PC-3 (cell line): ENCODE measurements around the gene KIFC1. TPM values are rescaled to one million over a fixed set of nuclear protein-coding genes. Genes with fewer than 3 reads are reported as not detected.
"Not testable (repeated sequence)": the region's sequence is repeated elsewhere in the genome, so short reads cannot be mapped to it uniquely, and the experiment has no call there.

Experiments used
- ATAC-seq: fragments of 200-7000 bp; cut with Tn5 transposase; 2 replicates; pipeline ENCODE4 v1.9.1; 2020; ENCODE audit warnings: mild to moderate bottlenecking, moderate library complexity
- BruUV-seq: library from RNA; stranded (reverse); fragments of 400-500 nt; replicated peaks from 2 replicates; lab custom pipeline; 2021; lab: Mats Ljungman, UMichigan
- CTCF ChIA-PET: fragments of 300-600 bp; sonication (Branson Sonifier 250); formaldehyde crosslinking; loops from one replicate; lab custom pipeline; 2022; ENCODE audit warnings: antibody characterized with exemption; lab: Charles Lee
- POLR2A ChIA-PET: fragments of 300-600 bp; sonication (Branson Sonifier 250); formaldehyde crosslinking; loops from one replicate; lab custom pipeline; 2022; ENCODE audit warnings: antibody characterized with exemption; ENCODE audit not compliant: unreplicated experiment; lab: Charles Lee
- DNase-seq: peaks from one replicate; pipeline ENCODE4 v3.0.0-alpha.2; 2015
- H2AFZ ChIP-seq: fragments of 300-600 bp; sonication (generic); 2 replicates; pipeline ENCODE4 v1.6.0; 2016; ENCODE audit warnings: antibody characterized with exemption, low read length
- H3F3A ChIP-seq: fragments of 300-600 bp; sonication (generic); one replicate; pipeline ENCODE4 v1.6.0; 2017; ENCODE audit warnings: antibody characterized with exemption, low read length, control low read depth, mild to moderate bottlenecking; ENCODE audit not compliant: unreplicated experiment
- H3K27ac ChIP-seq: fragments of 300-600 bp; sonication (generic); 2 replicates; pipeline ENCODE4 v1.5.1; 2016; ENCODE audit warnings: mild to moderate bottlenecking, low read length
- H3K27me3 ChIP-seq: fragments of 300-600 bp; sonication (generic); 2 replicates; pipeline ENCODE4 v1.6.1; 2016; ENCODE audit warnings: low read length, mixed read lengths
- H3K36me3 ChIP-seq: fragments of 300-600 bp; sonication (generic); 2 replicates; pipeline ENCODE4 v1.6.1; 2016; ENCODE audit warnings: low read depth, mixed run types, low read length, mixed read lengths
- H3K4me1 ChIP-seq: fragments of 300-600 bp; sonication (generic); 2 replicates; pipeline ENCODE4 v1.5.1; 2016; ENCODE audit warnings: low read length; ENCODE audit not compliant: insufficient read depth
- H3K4me2 ChIP-seq: fragments of 300-600 bp; sonication (generic); 2 replicates; pipeline ENCODE4 v1.6.0; 2016; ENCODE audit warnings: low read length
- H3K4me3 ChIP-seq: fragments of 300-600 bp; sonication (generic); 2 replicates; pipeline ENCODE4 v1.5.1; 2016; ENCODE audit warnings: mild to moderate bottlenecking, low read length, mixed read lengths
- H3K79me2 ChIP-seq: fragments of 300-600 bp; sonication (generic); 2 replicates; pipeline ENCODE4 v1.6.1; 2017; ENCODE audit warnings: low read length, mixed read lengths
- H3K9ac ChIP-seq: fragments of 300-600 bp; sonication (generic); 2 replicates; pipeline ENCODE4 v1.6.0; 2016; ENCODE audit warnings: mild to moderate bottlenecking, low read length
- H3K9me2 ChIP-seq: fragments of 300-600 bp; sonication (generic); replicated peaks from 2 replicates; pipeline ENCODE4 v1.6.1; 2016; ENCODE audit warnings: mixed run types, low read length, mixed read lengths
- H3K9me3 ChIP-seq: fragments of 300-600 bp; sonication (generic); 2 replicates; pipeline ENCODE4 v1.6.1; 2016; ENCODE audit warnings: low read length, mixed read lengths
- H4K20me1 ChIP-seq: fragments of 300-600 bp; sonication (generic); 2 replicates; pipeline ENCODE4 v1.6.1; 2016; ENCODE audit warnings: low read length, mixed read lengths
- EZH2 ChIP-seq: fragments of 300-600 bp; sonication (generic); IDR thresholded peaks from one replicate; pipeline ENCODE4 v1.6.1; 2017; ENCODE audit warnings: antibody characterized with exemption, mild to moderate bottlenecking, low read length; ENCODE audit not compliant: unreplicated experiment
- EZH2phosphoT487 ChIP-seq: fragments of 300-600 bp; sonication (generic); IDR thresholded peaks from 2 replicates; pipeline ENCODE4 v1.6.1; 2018; ENCODE audit warnings: mild to moderate bottlenecking, antibody characterized with exemption, low read length, borderline replicate concordance
- intact Hi-C: fragments of 100-400 bp; cut with micrococcal nuclease; formaldehyde crosslinking; loops from 2 replicates; pipeline ENCODE4 v1.9.0; 2023
- total RNA-seq: library from RNA; depleted of rRNA; stranded (reverse); fragments of >200 nt; gene quantifications from 2 replicates; pipeline ENCODE4 v1.2.3, GENCODE V29; 2014
- TF ChIP-seq, protein P1 (sequence below): fragments of 300-600 bp; sonication (generic); conservative IDR thresholded peaks from 2 replicates; pipeline ENCODE4 v1.5.1; 2017; ENCODE audit warnings: antibody characterized with exemption, low read depth, mild to moderate bottlenecking, low read length

The KIFC1 gene
- total RNA-seq, 1 experiment from 2014 or later = 66.7 TPM

DNA sequence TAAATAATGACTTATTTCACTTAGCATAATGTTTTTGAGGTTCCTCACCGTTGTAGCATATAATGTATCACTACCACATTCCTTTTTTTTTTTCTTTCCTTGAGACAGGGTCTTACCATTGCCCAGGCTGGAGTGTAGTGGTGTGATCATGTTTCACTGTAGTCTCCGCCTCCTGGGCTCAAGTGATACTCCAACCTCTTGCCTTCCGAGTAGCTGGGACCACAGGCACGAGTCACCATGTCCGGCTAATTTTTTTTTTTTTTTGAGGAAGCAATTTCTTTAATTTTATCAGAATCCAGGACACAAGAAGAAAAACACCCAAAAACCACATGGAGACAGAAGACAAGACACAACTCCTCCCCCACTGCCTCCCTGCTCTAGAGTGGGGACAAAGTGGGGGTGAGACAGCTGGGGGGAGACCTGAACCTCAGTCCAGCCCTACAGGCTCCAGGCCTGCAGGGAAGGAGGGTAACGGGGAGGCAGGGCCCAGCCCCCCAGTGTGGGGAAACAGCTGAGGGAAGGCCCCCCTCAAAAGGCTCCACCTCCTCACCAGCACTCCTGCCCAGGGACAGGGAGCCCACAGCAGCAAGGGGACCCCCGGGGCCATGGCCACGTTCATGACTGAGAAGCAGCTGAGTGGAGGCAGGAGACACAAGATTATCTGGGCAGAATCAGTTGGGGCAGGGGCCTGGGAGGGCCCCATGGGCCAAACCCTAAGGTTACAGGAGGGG lies 27.0 kb upstream of the KIFC1 start:
- H3K4me3 ChIP-seq, H3K4me2 ChIP-seq, H3K36me3 ChIP-seq, H3K9me2 ChIP-seq, intact Hi-C loops, H4K20me1 ChIP-seq, H3K9ac ChIP-seq, H2AFZ ChIP-seq, BruUV-seq, H3K27ac ChIP-seq, H3K79me2 ChIP-seq, H3K27me3 ChIP-seq, H3K9me3 ChIP-seq, H3F3A ChIP-seq, H3K4me1 ChIP-seq: not testable (repeated sequence)
- POLR2A ChIA-PET = interaction anchor here (0.6 to 0.7 kb wide), 3 partner anchors 68 to 1144 kb away, joined by 3 to 14 read pairs (median 6); no protein-coding TSS in a partner anchor
- DNase-seq (peak; percentile 37), ATAC-seq (peak; percentile 60)
- CTCF ChIA-PET = interaction anchor here (0.9 kb wide), 1 partner anchor 19 kb away, joined by 7 read pairs; no protein-coding TSS in a partner anchor

- H3K4me2 ChIP-seq, H3K9me2 ChIP-seq, DNase-seq, H3K27ac ChIP-seq, BruUV-seq, H4K20me1 ChIP-seq, H3K4me1 ChIP-seq, H3K4me3 ChIP-seq, H3F3A ChIP-seq, H3K79me2 ChIP-seq, H2AFZ ChIP-seq, intact Hi-C loops, H3K9me3 ChIP-seq, H3K36me3 ChIP-seq, H3K9ac ChIP-seq, H3K27me3 ChIP-seq, CTCF ChIA-PET: not testable (repeated sequence)
- POLR2A ChIA-PET = interaction anchor here (0.7 kb wide), 1 partner anchor 579 kb away, joined by 6 read pairs; no protein-coding TSS in a partner anchor
- peak; percentile 40; the same call in 1 of the 2 replicates for ATAC-seq
These were observed 26.2 kb upstream of the KIFC1 start for GRCh38 chr6:33365206-33365971.

GRCh38 chr6:33367009-33367714 lies 24.5 kb upstream of the KIFC1 start:
- BruUV-seq = no TSS peak
- Histone ChIP-seq H3F3A (no peaks in the 10 kb centered on the region), H3K9me2 (no peaks in the 10 kb centered on the region), H3K9ac (no peak overlapping the region), H4K20me1 (no peaks in the 10 kb centered on the region), H3K36me3 (no peaks in the 10 kb centered on the region), H3K79me2 (no peaks in the 10 kb centered on the region), H3K4me1 (no peaks in the 10 kb centered on the region), H3K27ac (no peak overlapping the region), H3K27me3 (no peaks in the 10 kb centered on the region), H3K9me3 (no peaks in the 10 kb centered on the region), H3K4me2 (no peak overlapping the region), H3K4me3 (no peak overlapping the region), H2AFZ (no peak overlapping the region)
- ATAC-seq (no peak), DNase-seq (no peak)
- TF ChIP-seq EZH2phosphoT487 = no peak
- TF ChIP-seq, protein P1, sequence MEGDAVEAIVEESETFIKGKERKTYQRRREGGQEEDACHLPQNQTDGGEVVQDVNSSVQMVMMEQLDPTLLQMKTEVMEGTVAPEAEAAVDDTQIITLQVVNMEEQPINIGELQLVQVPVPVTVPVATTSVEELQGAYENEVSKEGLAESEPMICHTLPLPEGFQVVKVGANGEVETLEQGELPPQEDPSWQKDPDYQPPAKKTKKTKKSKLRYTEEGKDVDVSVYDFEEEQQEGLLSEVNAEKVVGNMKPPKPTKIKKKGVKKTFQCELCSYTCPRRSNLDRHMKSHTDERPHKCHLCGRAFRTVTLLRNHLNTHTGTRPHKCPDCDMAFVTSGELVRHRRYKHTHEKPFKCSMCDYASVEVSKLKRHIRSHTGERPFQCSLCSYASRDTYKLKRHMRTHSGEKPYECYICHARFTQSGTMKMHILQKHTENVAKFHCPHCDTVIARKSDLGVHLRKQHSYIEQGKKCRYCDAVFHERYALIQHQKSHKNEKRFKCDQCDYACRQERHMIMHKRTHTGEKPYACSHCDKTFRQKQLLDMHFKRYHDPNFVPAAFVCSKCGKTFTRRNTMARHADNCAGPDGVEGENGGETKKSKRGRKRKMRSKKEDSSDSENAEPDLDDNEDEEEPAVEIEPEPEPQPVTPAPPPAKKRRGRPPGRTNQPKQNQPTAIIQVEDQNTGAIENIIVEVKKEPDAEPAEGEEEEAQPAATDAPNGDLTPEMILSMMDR = no peak
- no peak for TF ChIP-seq EZH2
- ChIA-PET CTCF (no interaction called here), POLR2A (no interaction called here)
- intact Hi-C loops = no loop called here

DNA sequence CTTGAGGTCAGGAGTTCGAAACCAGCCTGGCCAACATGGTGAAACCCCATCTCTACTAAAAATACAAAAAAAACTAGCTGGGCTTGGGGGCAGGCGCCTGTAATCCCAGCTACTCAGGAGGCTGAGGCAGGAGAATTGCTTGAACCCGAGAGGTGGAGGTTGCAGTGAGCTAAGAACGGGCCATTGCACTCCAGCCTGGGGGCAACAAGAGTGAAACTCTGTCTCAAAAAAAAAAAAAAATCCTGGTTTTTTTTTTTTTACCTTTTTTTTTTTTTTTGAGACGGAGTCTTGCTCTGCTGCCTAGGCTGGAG lies 24.0 kb upstream of the KIFC1 start:
- H3K79me2 ChIP-seq, H3K27ac ChIP-seq, POLR2A ChIA-PET, CTCF ChIA-PET, H3K9me2 ChIP-seq, ATAC-seq, DNase-seq, H3F3A ChIP-seq, H3K4me2 ChIP-seq, H3K36me3 ChIP-seq, H4K20me1 ChIP-seq, H3K27me3 ChIP-seq, H2AFZ ChIP-seq, H3K4me1 ChIP-seq, H3K4me3 ChIP-seq, BruUV-seq, H3K9me3 ChIP-seq, intact Hi-C loops, H3K9ac ChIP-seq: not testable (repeated sequence)

DNA sequence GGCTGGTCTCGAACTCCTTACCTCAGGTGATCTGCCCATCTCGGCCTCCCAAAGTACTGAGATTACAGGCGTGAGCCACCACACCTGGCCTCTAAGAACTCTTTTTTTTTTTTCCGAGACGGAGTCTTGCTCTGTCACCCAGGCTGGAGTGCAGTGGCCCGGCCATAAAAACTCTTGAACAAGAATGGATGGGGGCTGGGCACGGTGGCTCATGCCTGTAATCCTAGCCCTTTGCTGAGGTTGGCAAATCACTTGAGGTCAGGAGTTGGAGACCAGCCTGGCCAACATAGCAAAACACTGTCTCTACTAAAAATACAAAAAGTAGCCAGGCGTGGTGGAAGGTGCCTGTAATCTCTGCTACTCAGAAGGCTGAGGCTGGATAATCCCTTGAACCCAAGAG lies 19.7 kb upstream of the KIFC1 start:
- H3K79me2 ChIP-seq, H3K27ac ChIP-seq, H3F3A ChIP-seq, POLR2A ChIA-PET, H3K4me3 ChIP-seq, BruUV-seq, H3K36me3 ChIP-seq, H3K27me3 ChIP-seq, H3K9ac ChIP-seq, H2AFZ ChIP-seq, H3K9me3 ChIP-seq, intact Hi-C loops, ATAC-seq, H3K4me2 ChIP-seq, CTCF ChIA-PET, H4K20me1 ChIP-seq, H3K4me1 ChIP-seq, DNase-seq, H3K9me2 ChIP-seq: not testable (repeated sequence)
